ENCODE measurements around the gene RNF4.

RNF4 gene

GRCh38 chr4:2451036-2451520 lies 17.8 kb upstream of the RNF4 start:
- no peak for TF ChIP-seq POLR2A (IDR thresholded peaks at IDR 0.05; ENCODE audit: extremely low read depth, insufficient read length)
- no peak for TF ChIP-seq MAX (IDR thresholded peaks at IDR 0.05; ENCODE audit: low read depth, low read length)
- TF ChIP-seq, protein P1, sequence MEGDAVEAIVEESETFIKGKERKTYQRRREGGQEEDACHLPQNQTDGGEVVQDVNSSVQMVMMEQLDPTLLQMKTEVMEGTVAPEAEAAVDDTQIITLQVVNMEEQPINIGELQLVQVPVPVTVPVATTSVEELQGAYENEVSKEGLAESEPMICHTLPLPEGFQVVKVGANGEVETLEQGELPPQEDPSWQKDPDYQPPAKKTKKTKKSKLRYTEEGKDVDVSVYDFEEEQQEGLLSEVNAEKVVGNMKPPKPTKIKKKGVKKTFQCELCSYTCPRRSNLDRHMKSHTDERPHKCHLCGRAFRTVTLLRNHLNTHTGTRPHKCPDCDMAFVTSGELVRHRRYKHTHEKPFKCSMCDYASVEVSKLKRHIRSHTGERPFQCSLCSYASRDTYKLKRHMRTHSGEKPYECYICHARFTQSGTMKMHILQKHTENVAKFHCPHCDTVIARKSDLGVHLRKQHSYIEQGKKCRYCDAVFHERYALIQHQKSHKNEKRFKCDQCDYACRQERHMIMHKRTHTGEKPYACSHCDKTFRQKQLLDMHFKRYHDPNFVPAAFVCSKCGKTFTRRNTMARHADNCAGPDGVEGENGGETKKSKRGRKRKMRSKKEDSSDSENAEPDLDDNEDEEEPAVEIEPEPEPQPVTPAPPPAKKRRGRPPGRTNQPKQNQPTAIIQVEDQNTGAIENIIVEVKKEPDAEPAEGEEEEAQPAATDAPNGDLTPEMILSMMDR (IDR thresholded peaks at IDR 0.05; ENCODE audit: low read depth, low read length): no peak
- no peak for TF ChIP-seq MYC (IDR thresholded peaks at IDR 0.05; ENCODE audit: low read depth, low read length)
- no peak for DNase-seq (ENCODE audit: low read depth)
- no peak overlapping the region for H3K4me3 ChIP-seq (ENCODE audit: low read depth, low read length)

DNA sequence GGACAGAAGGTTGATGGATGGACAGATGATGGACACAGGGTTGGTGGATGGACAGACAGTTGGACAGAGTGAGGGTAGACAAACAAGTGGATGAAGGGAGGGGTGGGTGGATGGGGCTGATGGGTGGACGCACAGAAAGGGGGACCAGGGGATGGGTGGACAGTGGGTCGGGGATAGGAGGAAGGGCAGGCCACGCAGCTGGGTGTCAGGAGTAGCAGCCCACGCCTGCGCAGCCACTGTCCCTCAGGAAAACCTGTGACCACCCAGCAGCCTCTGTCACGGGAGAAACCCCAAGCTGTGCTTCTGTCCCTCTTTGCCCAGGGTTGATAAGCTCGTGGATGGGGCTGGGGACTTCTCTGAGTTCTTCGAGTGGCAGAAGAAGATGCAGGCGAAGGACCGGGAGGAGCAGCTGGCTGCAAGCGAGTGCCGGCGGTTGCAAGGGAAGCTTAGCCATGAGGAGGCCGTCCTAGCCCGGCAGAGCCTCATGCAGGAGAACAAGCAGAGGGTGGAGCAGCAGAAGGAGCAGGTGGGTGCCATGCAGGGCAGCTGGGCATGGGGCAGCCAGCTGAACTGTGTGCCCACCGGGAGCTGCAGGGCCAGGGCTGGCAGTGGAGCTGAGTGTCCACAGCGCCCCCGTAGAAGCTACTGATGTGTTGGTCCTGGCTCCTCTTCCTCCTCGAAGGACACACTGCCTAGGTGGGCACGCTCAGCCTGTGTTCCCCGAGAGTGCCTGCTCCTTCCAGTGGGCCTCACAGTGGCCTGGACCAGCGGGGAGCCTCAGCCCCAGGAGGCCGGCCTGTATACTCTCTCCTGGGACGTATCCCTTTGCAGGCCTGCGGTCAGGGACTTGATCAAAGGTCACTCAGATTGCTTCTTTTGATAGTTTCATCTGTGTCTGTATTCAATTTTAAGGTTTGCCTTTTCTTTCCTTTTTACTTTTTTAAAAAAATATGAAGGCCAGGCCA lies 16.8 kb upstream of the RNF4 start:
- TF ChIP-seq POLR2A (IDR thresholded peaks at IDR 0.05; ENCODE audit: extremely low read depth, insufficient read length) (no peak), MYC (IDR thresholded peaks at IDR 0.05; ENCODE audit: low read depth, low read length) (no peak), MAX (IDR thresholded peaks at IDR 0.05; ENCODE audit: low read depth, low read length) (no peak)
- DNase-seq (ENCODE audit: low read depth): no peak
- no peak overlapping the region for H3K4me3 ChIP-seq (ENCODE audit: low read depth, low read length)

DNA sequence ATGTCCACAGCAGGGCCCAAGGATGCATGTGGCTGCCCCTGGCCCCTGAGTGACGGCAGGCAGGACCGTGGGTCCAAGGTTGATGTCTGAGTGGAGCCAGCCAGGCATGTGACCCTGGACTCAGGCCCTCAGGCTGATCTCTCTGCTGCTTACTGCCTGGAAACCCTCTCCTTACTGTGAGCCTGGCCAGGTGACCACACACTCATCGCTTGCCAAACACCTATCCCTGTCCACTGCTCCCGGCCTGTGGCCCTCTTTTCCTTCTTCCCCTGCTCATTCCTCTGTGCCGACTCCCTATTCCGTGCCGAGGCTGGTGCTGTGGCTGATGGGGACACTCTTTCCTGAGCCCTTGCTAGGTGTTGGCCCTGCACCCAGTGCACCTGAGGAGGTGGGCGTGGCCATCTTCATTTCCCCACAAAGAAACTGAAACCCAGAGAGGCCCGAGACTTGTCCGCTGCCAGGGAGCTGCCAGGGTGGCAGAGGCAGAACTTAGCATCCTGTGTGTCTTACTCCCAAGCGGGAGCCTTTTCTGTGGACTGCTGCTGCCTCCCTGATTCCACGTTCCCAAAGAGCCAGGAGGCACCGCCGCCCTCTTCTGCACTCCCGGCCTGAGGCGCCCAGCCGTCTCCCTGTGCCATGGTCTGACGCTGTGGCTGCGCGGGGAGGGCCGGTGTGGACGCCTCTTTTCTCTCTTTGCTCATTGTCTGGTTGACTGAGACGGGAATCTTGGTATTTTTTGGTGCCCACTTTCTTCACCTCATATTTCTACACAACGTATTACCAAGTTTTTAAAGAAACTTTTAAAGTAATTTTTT lies 11.2 kb upstream of the RNF4 start:
- TF ChIP-seq, protein P1 (IDR thresholded peaks at IDR 0.05; ENCODE audit: low read depth, low read length): no peak
- TF ChIP-seq POLR2A (IDR thresholded peaks at IDR 0.05; ENCODE audit: extremely low read depth, insufficient read length): no peak
- TF ChIP-seq MYC (IDR thresholded peaks at IDR 0.05; ENCODE audit: low read depth, low read length): no peak
- TF ChIP-seq MAX (IDR thresholded peaks at IDR 0.05; ENCODE audit: low read depth, low read length): no peak
- no peak overlapping the region for H3K4me3 ChIP-seq (ENCODE audit: low read depth, low read length)

DNA sequence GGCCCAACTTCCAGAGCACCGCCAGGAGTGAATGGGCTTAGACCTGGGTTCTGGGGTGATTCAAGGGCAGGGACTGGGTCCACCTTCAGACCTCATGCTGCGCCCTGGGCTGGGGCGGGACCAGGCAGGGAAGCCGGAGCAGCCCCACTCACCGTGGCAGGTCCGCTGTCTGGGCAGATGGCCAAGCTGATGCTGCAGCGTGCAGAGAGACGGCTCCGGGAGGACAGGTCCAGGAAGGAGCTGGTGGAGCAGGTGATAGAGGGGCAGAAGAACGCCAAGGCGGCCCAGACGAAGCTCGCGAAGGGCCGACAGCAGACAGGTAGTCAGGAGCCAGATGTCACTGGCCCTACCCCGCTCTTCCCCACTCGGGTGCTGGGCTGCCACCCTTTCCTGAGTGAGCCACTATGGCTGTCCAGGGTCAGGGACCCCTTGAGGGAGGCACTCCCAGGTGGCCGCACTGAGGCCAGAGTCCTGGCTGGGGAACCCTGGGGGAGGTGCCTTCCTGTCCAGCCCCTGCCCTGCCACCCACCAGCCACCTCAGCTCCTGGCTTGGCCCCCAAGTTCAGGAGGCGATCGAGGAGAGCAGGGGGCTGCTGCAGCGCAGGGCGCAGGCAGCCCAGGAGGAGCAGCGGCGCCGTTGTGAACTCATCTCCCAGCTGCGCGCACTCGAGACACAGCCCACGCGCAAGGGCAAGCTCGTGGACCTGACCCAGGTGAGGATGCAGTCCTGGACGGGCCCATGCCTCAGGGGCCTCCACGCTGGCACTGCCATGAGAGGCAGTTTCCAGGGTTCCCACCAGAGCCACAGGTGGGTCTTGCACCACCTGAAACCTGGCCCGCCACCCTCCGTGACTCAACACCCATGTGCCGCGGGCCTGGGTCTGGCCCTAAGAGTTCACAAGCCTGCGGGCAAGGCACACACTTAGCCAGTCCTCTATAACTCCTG lies 10.1 kb upstream of the RNF4 start:
- DNase-seq (ENCODE audit: low read depth): no peak
- TF ChIP-seq MYC (IDR thresholded peaks at IDR 0.05; ENCODE audit: low read depth, low read length) (no peak), POLR2A (IDR thresholded peaks at IDR 0.05; ENCODE audit: extremely low read depth, insufficient read length) (no peak), MAX (IDR thresholded peaks at IDR 0.05; ENCODE audit: low read depth, low read length) (no peak)
- TF ChIP-seq, protein P1 (IDR thresholded peaks at IDR 0.05; ENCODE audit: low read depth, low read length): no peak
- H3K4me3 ChIP-seq (ENCODE audit: low read depth, low read length): no peak overlapping the region

More for the DNA sequence above, 11.2 kb upstream of the RNF4 start:
- no peak for DNase-seq (ENCODE audit: low read depth)

DNA sequence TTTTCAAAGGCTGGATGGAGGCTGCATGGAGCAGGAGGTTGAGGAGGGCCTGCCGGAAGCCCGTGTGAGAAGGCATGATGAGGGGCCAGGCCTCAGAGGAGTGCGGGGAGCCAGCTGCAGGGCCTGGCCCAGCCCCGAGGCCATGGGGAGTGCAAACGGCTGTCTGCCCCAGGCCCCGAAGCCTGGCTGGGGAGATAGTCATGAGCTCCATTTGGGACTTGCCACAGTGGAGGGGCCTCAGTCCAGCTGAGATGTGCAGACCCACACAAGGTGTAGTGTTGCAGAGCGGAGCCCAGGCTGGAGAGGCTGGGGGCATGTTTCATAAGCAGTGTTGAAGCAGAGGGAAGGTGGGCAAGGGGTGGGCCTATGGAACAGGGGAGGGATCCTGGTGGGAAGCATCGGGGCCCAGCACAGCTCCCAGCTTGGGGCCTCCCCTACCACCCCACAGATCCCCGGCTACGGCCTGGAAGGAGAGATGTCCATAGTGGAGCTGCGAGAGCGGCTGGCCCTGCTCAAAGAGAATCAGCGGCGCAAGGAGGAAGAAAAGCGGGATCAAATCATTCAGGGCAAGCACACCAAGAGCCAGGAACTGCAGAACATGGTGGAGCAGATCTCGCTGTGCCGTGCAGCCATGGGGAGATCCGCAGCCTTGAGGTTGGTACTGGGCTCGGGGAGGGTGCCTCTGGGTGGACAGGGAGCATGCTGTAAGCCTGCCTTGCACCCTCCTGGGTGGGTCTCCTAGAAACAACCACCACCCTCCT lies 9.1 kb upstream of the RNF4 start:
- no peak for DNase-seq (ENCODE audit: low read depth)
- no peak overlapping the region for H3K4me3 ChIP-seq (ENCODE audit: low read depth, low read length)
- TF ChIP-seq MAX (IDR thresholded peaks at IDR 0.05; ENCODE audit: low read depth, low read length) (no peak), MYC (IDR thresholded peaks at IDR 0.05; ENCODE audit: low read depth, low read length) (no peak), POLR2A (IDR thresholded peaks at IDR 0.05; ENCODE audit: extremely low read depth, insufficient read length) (no peak)
- TF ChIP-seq, protein P1 (IDR thresholded peaks at IDR 0.05; ENCODE audit: low read depth, low read length): no peak
